HG03280 (cell line): ENCODE measurements around the gene COG5.

Source experiments
- ATAC-seq: cut with Tn5 transposase; IDR thresholded peaks from one replicate; pipeline ENCODE4 v1.9.1; 2021; ENCODE audit warnings: mild to moderate bottlenecking, moderate library complexity; ENCODE audit not compliant: unreplicated experiment

The COG5 gene

GRCh38 chr7:107396990-107397389, 166.7 kb downstream of the COG5 start:
- no peak for ATAC-seq

- no peak for ATAC-seq
Observed at GRCh38 chr7:107396081-107396480, 167.6 kb downstream of the COG5 start.

- ATAC-seq = no peak
Observed at GRCh38 chr7:107394831-107395230, 168.9 kb downstream of the COG5 start.

GRCh38 chr7:107394276-107394675, 169.4 kb downstream of the COG5 start:
- no peak for ATAC-seq

GRCh38 chr7:107392830-107393229, 170.9 kb downstream of the COG5 start:
- ATAC-seq = no peak

GRCh38 chr7:107390916-107391315, 172.8 kb downstream of the COG5 start:
- no peak for ATAC-seq

GRCh38 chr7:107388604-107389003, 175.1 kb downstream of the COG5 start:
- ATAC-seq = no peak

- no peak for ATAC-seq
Observed at GRCh38 chr7:107387573-107388219, 176.0 kb downstream of the COG5 start.

GRCh38 chr7:107387128-107387527, 176.6 kb downstream of the COG5 start:
- ATAC-seq = no peak

- ATAC-seq = no peak
Observed at GRCh38 chr7:107386548-107387102, 177.1 kb downstream of the COG5 start.

- no peak for ATAC-seq
Observed at GRCh38 chr7:107384025-107384424, 179.7 kb downstream of the COG5 start.

- no peak for ATAC-seq
Observed at GRCh38 chr7:107383203-107383602, 180.5 kb downstream of the COG5 start.

GRCh38 chr7:107381453-107381852, 182.3 kb downstream of the COG5 start:
- no peak for ATAC-seq

GRCh38 chr7:107373354-107373753, 190.4 kb downstream of the COG5 start:
- no peak for ATAC-seq

GRCh38 chr7:107372298-107372697, 191.4 kb downstream of the COG5 start:
- no peak for ATAC-seq

- ATAC-seq = no peak
Observed at GRCh38 chr7:107370816-107371215, 192.9 kb downstream of the COG5 start.

- ATAC-seq = no peak
Observed at GRCh38 chr7:107364787-107365186, 198.9 kb downstream of the COG5 start.

GRCh38 chr7:107359520-107360316, 204.0 kb downstream of the COG5 start:
- ATAC-seq = no peak

GRCh38 chr7:107355616-107356015, 208.1 kb downstream of the COG5 start:
- no peak for ATAC-seq

- ATAC-seq = no peak
Observed at GRCh38 chr7:107354640-107355039, 209.1 kb downstream of the COG5 start.

GRCh38 chr7:107353701-107354100, 210.0 kb downstream of the COG5 start:
- ATAC-seq = no peak

- no peak for ATAC-seq
Observed at GRCh38 chr7:107345898-107346297, 217.8 kb downstream of the COG5 start.
